ENCODE measurements around the gene GOLT1B. TPM values are rescaled to one million over a fixed set of nuclear protein-coding genes. Genes with fewer than 3 reads are reported as not detected.

GOLT1B gene
- total RNA-seq, 1 experiment from 2014 or later, result 46.1 TPM

GRCh38 chr12:21538061-21538653, 36.6 kb downstream of the GOLT1B start:
- Histone ChIP-seq H3K4ac (ENCODE audit: low read depth, low read length) (no peak overlapping the region), H2BK12ac (ENCODE audit: insufficient read length, low read depth, low read length) (no peak overlapping the region), H3K4me1 (ENCODE audit: insufficient read depth, low read length) (no peaks in the 10 kb centered on the region), H3K4me2 (ENCODE audit: insufficient read depth, insufficient read length, low read length) (no peak overlapping the region), H2AFZ (ENCODE audit: low read length) (no peak overlapping the region), H3K9ac (ENCODE audit: extremely low read depth, insufficient read length, low read length) (no peak overlapping the region), H4K91ac (ENCODE audit: insufficient read length, low read depth, low read length) (no peak overlapping the region), H3T11ph (ENCODE audit: low read length) (no peak overlapping the region), H3K79me1 (ENCODE audit: insufficient read depth, low read depth, low read length, poor library complexity, severe bottlenecking) (no peaks in the 10 kb centered on the region), H2BK5ac (ENCODE audit: insufficient read length, low read length) (no peak overlapping the region), H4K20me1 (ENCODE audit: control insufficient read depth, insufficient read depth, insufficient read length) (no peaks in the 10 kb centered on the region), H3K79me2 (ENCODE audit: insufficient read depth, low read length) (no peaks in the 10 kb centered on the region), H3K23me2 (ENCODE audit: insufficient read length, low read depth, low read length, poor library complexity, severe bottlenecking) (no peaks in the 10 kb centered on the region), H4K8ac (replicated peaks; ENCODE audit: insufficient read length, low read depth, low read length) (no peak overlapping the region), H4K5ac (ENCODE audit: insufficient read length, low read depth, low read length) (no peak overlapping the region), H3K23ac (ENCODE audit: insufficient read length, low read depth, low read length) (no peak overlapping the region), H2BK20ac (ENCODE audit: low read depth, low read length, poor library complexity, severe bottlenecking) (no peak overlapping the region), H3K14ac (ENCODE audit: insufficient read depth, low read length) (no peak overlapping the region), H2AK5ac (ENCODE audit: insufficient read length, low read length) (no peak overlapping the region), H2BK120ac (ENCODE audit: low read depth, low read length, poor library complexity, severe bottlenecking) (no peak overlapping the region), H3K27me3 (ENCODE audit: insufficient read depth, low read length) (no peaks in the 10 kb centered on the region), H3K56ac (ENCODE audit: insufficient read length, low read depth, low read length) (no peak overlapping the region), H2BK15ac (ENCODE audit: low read depth, low read length) (no peak overlapping the region), H3K27ac (ENCODE audit: insufficient read length, low read depth, low read length) (no peak overlapping the region), H3K9me3 (ENCODE audit: control insufficient read depth, low read depth, low read length) (no peaks in the 10 kb centered on the region), H3K18ac (ENCODE audit: insufficient read length, low read depth, low read length) (no peak overlapping the region)
- WGBS (ENCODE audit: extremely low coverage, insufficient read length, low lambda C conversion rate), result no CpG with 5 or more reads among the region's 5 CpGs
- DNase-seq, result no peak
- Mint-ChIP-seq H3K36me3 (ENCODE audit: insufficient read depth in 1 of 3, low read depth in 3 of 3) (no peaks in the 10 kb centered on the region), H3K9me3 (no peaks in the 10 kb centered on the region), H3K27ac (no peak overlapping the region), H3K27me3 (ENCODE audit: low read depth) (peaks cover 6% of the 10 kb centered on the region), H3K4me1 (peaks cover 5 to 6% of the 10 kb centered on the region in 2 experiments; a peak in 1 of 4 replicates), H3K4me3 (no peak overlapping the region)
- TF ChIP-seq, protein P1, sequence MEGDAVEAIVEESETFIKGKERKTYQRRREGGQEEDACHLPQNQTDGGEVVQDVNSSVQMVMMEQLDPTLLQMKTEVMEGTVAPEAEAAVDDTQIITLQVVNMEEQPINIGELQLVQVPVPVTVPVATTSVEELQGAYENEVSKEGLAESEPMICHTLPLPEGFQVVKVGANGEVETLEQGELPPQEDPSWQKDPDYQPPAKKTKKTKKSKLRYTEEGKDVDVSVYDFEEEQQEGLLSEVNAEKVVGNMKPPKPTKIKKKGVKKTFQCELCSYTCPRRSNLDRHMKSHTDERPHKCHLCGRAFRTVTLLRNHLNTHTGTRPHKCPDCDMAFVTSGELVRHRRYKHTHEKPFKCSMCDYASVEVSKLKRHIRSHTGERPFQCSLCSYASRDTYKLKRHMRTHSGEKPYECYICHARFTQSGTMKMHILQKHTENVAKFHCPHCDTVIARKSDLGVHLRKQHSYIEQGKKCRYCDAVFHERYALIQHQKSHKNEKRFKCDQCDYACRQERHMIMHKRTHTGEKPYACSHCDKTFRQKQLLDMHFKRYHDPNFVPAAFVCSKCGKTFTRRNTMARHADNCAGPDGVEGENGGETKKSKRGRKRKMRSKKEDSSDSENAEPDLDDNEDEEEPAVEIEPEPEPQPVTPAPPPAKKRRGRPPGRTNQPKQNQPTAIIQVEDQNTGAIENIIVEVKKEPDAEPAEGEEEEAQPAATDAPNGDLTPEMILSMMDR (conservative IDR thresholded peaks at IDR 0.05), result no peak
